Fibroblast of lung (primary cell): ENCODE results near the gene GOLPH3L. TPM values are rescaled to one million over a fixed set of nuclear protein-coding genes. Genes with fewer than 3 reads are reported as not detected.
"Not testable (repeated sequence)": the region's sequence is repeated elsewhere in the genome, so short reads cannot be mapped to it uniquely, and the experiment has no call there.

ENCODE experiments used
- DNase-seq, 2 donors: peaks; one replicate each; pipeline versions ENCODE4 v3.0.0 to v3.0.0-alpha.2; 2010; ENCODE audit warnings: low read depth in 2 of 2
- H2AFZ ChIP-seq: 2 replicates; pipeline ENCODE4 v1.5.1; 2012; ENCODE audit warnings: low read length, control low read depth, inconsistent platforms
- H3K27ac ChIP-seq: 2 replicates; pipeline ENCODE4 v1.5.1; 2011; ENCODE audit warnings: low read length, control low read depth; ENCODE audit not compliant: insufficient read depth
- H3K27me3 ChIP-seq: 2 replicates; pipeline ENCODE4 v1.5.1; 2011; ENCODE audit warnings: mild to moderate bottlenecking, low read length; ENCODE audit not compliant: control insufficient read depth, insufficient read depth
- H3K36me3 ChIP-seq: 2 replicates; pipeline ENCODE4 v1.5.1; 2011; ENCODE audit warnings: low read length; ENCODE audit not compliant: control insufficient read depth, insufficient read depth
- H3K4me1 ChIP-seq: 2 replicates; pipeline ENCODE4 v1.5.1; 2011; ENCODE audit warnings: low read length; ENCODE audit not compliant: control insufficient read depth, insufficient read depth; ENCODE audit errors: extremely low read depth
- H3K4me2 ChIP-seq: 2 replicates; pipeline ENCODE4 v1.5.1; 2011; ENCODE audit warnings: low read length, control low read depth; ENCODE audit not compliant: insufficient read depth; ENCODE audit errors: extremely low read depth
- H3K4me3 ChIP-seq, 4 experiments: fragments of 200-600 bp in 1 of 4; sonication (generic) in 1 of 4; replicated peaks in 1 of 4; 2 replicates each; pipeline ENCODE4 v1.5.1; 2011 to 2016; ENCODE audit warnings: low read length in 4 of 4, low read depth in 3 of 4, mild to moderate bottlenecking in 3 of 4, control low read depth in 2 of 4, inconsistent platforms in 1 of 4, mixed read lengths in 1 of 4; ENCODE audit not compliant: insufficient read depth in 1 of 4; ENCODE audit errors: control extremely low read depth in 1 of 4
- H3K79me2 ChIP-seq: 2 replicates; pipeline ENCODE4 v1.5.1; 2012; ENCODE audit warnings: mild to moderate bottlenecking, low read length, inconsistent platforms; ENCODE audit not compliant: control insufficient read depth, insufficient read depth
- H3K9ac ChIP-seq: 2 replicates; pipeline ENCODE4 v1.5.1; 2011; ENCODE audit warnings: mild to moderate bottlenecking, low read length, control low read depth; ENCODE audit not compliant: insufficient read depth
- H3K9me3 ChIP-seq: 2 replicates; pipeline ENCODE4 v1.5.1; 2012; ENCODE audit warnings: low read depth, low read length; ENCODE audit not compliant: control insufficient read depth, insufficient read depth
- H4K20me1 ChIP-seq: 2 replicates; pipeline ENCODE4 v1.5.1; 2011; ENCODE audit warnings: low read length; ENCODE audit not compliant: control insufficient read depth, insufficient read depth; ENCODE audit errors: extremely low read depth
- EZH2 ChIP-seq: IDR thresholded peaks from 2 replicates; pipeline ENCODE4 v1.5.1; 2012; ENCODE audit warnings: low read length, control low read depth, mild to moderate bottlenecking; ENCODE audit errors: missing control alignments
- polyA plus RNA-seq, 2 donors: library from polyadenylated mRNA; depleted of rRNA in 1 of 2; stranded (reverse) in 1 of 2; unstranded in 1 of 2; fragments of >200 nt; gene quantifications; 2 replicates each; pipeline ENCODE4 v1.2.1, GENCODE V29; 2011 to 2012; ENCODE audit warnings: missing spikeins in 1 of 2
- total RNA-seq: library from RNA; depleted of rRNA; stranded (reverse); fragments of >200 nt; gene quantifications from 2 replicates; pipeline ENCODE4 v1.2.1, GENCODE V29; 2014
- TF ChIP-seq, protein P1 (sequence below), 2 donors: IDR thresholded peaks in 1 of 2; conservative IDR thresholded peaks in 1 of 2; 1 replicate in 1 of 2; 2 replicates in 1 of 2; pipeline ENCODE4 v1.5.1; 2011 to 2012; ENCODE audit warnings: low read length in 2 of 2, control low read depth in 1 of 2, inconsistent platforms in 1 of 2, low read depth in 1 of 2, mild to moderate bottlenecking in 1 of 2

GOLPH3L gene
- total and polyA plus RNA-seq, 2 donors (not counting 1 experiment from before 2014, with no cell fraction given), result 11.1 to 28.7 TPM

DNA sequence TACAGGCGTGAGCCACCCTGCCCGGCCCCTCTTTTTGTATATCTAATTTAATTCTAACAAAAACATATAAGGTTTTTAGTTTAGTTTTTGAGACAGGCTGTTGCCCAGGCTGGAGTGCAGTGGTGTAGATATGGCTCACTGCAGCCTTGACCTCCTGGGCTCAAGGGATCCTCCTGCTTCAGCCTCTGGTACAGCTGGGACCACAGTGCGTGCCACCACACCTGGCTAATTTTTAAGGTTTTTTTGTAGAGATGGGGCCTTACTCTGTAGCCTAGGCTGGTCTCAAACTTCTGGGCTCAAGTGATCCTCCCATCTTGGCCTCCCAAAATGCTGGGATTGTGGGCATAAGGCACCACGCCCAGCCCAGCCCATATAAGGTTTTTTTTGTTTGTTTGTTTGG, 86.4 kb downstream of the GOLPH3L start:
- H3K4me3 ChIP-seq, result no peak overlapping the region
- H3K9me3 ChIP-seq, result no peaks in the 10 kb centered on the region
- no peak for DNase-seq
- H3K36me3 ChIP-seq, result no peaks in the 10 kb centered on the region
- no peak overlapping the region for H2AFZ ChIP-seq
- peaks cover 23% of the 10 kb centered on the region for H3K4me1 ChIP-seq
- H4K20me1 ChIP-seq, result no peaks in the 10 kb centered on the region
- no peak overlapping the region for H3K4me2 ChIP-seq
- peak overlapping the region; percentile 96 for H3K27ac ChIP-seq
- TF ChIP-seq EZH2, result no peak
- peaks cover 11% of the 10 kb centered on the region for H3K79me2 ChIP-seq
- H3K9ac ChIP-seq, result no peak overlapping the region
- H3K27me3 ChIP-seq, result no peaks in the 10 kb centered on the region

DNA sequence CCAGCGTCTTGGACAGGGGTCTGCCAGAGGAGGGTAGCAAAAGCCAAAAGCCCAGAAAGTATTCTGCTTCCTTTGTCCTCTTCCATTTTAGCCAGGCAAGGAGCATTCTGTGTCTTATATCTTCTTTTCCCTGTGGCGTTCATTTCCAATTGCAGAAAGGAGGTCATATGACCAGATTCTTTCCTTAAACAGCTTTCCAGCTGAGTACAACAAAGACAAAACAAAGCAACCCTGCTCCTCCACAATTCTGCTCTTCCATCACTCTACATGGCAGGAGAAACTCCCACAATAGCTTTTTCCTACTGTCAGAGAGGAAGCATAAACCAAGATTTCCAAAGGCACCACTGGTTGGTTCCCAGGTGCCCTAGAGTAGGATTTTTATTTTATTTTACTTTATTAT, 87.2 kb downstream of the GOLPH3L start:
- peak; percentile 29 to 42 for DNase-seq

DNA sequence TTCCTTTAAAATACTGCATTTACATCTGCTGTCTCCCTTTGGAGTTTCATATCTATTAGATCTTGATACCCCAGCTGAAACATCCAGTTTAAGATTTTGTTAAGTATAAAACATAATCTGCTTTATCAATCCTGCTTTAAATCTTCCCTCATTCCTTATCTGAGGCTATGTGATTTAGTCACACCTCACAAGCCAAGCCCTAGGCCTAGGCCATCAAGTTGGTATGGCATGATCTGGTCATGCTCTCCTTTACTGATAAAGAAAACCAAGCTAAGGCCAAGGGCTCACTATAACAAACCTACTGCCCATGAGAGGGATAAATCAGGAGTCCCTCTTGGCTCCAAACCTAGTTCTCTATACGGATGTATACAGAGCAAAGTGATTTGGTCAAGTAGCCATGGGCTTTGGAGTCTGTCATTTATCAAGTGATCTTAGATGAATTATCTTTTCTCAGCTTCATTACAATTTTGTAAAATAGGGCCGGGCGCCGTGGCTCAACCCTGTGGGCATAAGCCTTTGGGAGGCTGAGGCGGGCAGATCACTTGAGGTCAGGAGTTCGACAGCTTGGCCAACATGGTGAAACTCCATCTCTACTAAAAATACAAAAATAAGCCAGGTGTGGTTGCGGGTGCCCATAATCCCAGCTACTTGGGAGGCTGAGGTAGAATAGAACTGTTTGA, 90.4 kb downstream of the GOLPH3L start:
- TF ChIP-seq, protein P1, sequence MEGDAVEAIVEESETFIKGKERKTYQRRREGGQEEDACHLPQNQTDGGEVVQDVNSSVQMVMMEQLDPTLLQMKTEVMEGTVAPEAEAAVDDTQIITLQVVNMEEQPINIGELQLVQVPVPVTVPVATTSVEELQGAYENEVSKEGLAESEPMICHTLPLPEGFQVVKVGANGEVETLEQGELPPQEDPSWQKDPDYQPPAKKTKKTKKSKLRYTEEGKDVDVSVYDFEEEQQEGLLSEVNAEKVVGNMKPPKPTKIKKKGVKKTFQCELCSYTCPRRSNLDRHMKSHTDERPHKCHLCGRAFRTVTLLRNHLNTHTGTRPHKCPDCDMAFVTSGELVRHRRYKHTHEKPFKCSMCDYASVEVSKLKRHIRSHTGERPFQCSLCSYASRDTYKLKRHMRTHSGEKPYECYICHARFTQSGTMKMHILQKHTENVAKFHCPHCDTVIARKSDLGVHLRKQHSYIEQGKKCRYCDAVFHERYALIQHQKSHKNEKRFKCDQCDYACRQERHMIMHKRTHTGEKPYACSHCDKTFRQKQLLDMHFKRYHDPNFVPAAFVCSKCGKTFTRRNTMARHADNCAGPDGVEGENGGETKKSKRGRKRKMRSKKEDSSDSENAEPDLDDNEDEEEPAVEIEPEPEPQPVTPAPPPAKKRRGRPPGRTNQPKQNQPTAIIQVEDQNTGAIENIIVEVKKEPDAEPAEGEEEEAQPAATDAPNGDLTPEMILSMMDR (conservative IDR thresholded peaks at IDR 0.05 in 1 of 2, IDR thresholded peaks at IDR 0.05 in 1 of 2; ENCODE audit: low read depth in 1 of 2, low read length in 2 of 2), result no peak
- TF ChIP-seq EZH2, result no peak
- no peak overlapping the region for H3K27ac ChIP-seq

More for the DNA sequence above, 87.2 kb downstream of the GOLPH3L start:
- Histone ChIP-seq H3K9ac (no peak overlapping the region), H3K4me2 (peak overlapping the region; percentile 13), H3K4me1 (peaks cover 28% of the 10 kb centered on the region), H3K9me3 (no peaks in the 10 kb centered on the region), H3K79me2 (peaks cover 8% of the 10 kb centered on the region), H3K27me3 (no peaks in the 10 kb centered on the region), H3K4me3 (no peak overlapping the region), H3K36me3 (no peaks in the 10 kb centered on the region), H4K20me1 (no peaks in the 10 kb centered on the region), H2AFZ (no peak overlapping the region), H3K27ac (peak overlapping the region; percentile 69)
- TF ChIP-seq EZH2, result no peak
- TF ChIP-seq, protein P1 (conservative IDR thresholded peaks at IDR 0.05 in 1 of 2, IDR thresholded peaks at IDR 0.05 in 1 of 2; ENCODE audit: low read depth in 1 of 2, low read length in 2 of 2), result no peak

DNA sequence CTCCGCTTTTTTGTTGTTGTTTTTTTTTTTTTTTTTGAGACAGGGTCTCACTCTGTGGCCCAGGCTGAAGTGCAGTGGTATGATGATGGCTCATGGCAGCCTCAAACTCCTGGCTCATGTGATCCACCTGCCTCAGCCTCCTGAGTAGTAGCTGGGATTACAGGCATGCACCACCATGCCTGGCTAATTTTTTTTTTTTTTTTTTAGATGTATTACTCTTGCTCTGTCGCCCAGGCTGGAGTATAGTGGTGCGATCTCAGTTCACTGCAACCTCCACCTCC, 91.6 kb downstream of the GOLPH3L start:
- not testable (repeated sequence) for DNase-seq, H3K4me2 ChIP-seq, H3K79me2 ChIP-seq, H4K20me1 ChIP-seq, H3K9ac ChIP-seq, H3K4me3 ChIP-seq, H3K27me3 ChIP-seq, H3K9me3 ChIP-seq, H2AFZ ChIP-seq, H3K36me3 ChIP-seq, H3K4me1 ChIP-seq
- peak overlapping the region; percentile 96 for H3K27ac ChIP-seq

More for the DNA sequence above, 90.4 kb downstream of the GOLPH3L start:
- Histone ChIP-seq H4K20me1 (no peaks in the 10 kb centered on the region), H3K9ac (no peak overlapping the region), H3K9me3 (no peaks in the 10 kb centered on the region), H3K27me3 (no peaks in the 10 kb centered on the region), H3K4me1 (peaks cover 11% of the 10 kb centered on the region), H3K4me3 (no peak overlapping the region), H2AFZ (no peak overlapping the region), H3K79me2 (peaks cover 3% of the 10 kb centered on the region), H3K36me3 (no peaks in the 10 kb centered on the region), H3K4me2 (no peak overlapping the region)
- DNase-seq, result no peak
